NCI-H1048 (cell line): Measurements from ENCODE around the gene C7orf25.

Experiments
- DNase-seq: peaks from one replicate; lab custom pipeline; 2025; lab: John Stamatoyannopoulos, UW

The C7orf25 gene

GRCh38 chr7:42877862-42878261, 34.0 kb downstream of the C7orf25 start:
- DNase-seq = no peak

GRCh38 chr7:42876182-42877068, 35.4 kb downstream of the C7orf25 start:
- no peak for DNase-seq

GRCh38 chr7:42869131-42870020, 42.5 kb downstream of the C7orf25 start:
- DNase-seq = no peak

GRCh38 chr7:42868480-42868879, 43.4 kb downstream of the C7orf25 start:
- no peak for DNase-seq
